Kidney (tissue), 11 donors: ENCODE data around the gene TNXB. TPM values are rescaled to one million over a fixed set of nuclear protein-coding genes. Genes with fewer than 3 reads are reported as not detected.
"Not testable (repeated sequence)": the region's sequence is repeated elsewhere in the genome, so short reads cannot be mapped to it uniquely, and the experiment has no call there.

Experiments
- DNase-seq, 5 donors: peaks; one replicate each; pipeline ENCODE4 v3.0.0-alpha.2; 2013 to 2020
- FAIRE-seq: peaks from 2 replicates; lab custom pipeline; 2012; peaks lifted over from hg19 to GRCh38; lab: Jason Lieb, UNC
- H3K27ac ChIP-seq, 2 donors: one replicate each; pipeline ENCODE4 v1.7.0; 2013; ENCODE audit warnings: low read depth in 2 of 2, low read length in 2 of 2, inconsistent platforms in 1 of 2
- H3K27me3 ChIP-seq: one replicate; pipeline ENCODE4 v1.7.1; 2013; ENCODE audit warnings: low read length, inconsistent platforms; ENCODE audit not compliant: control insufficient read depth, insufficient read depth
- H3K36me3 ChIP-seq, 3 donors: one replicate each; pipeline versions ENCODE4 v1.7.0 to v1.7.1; 2013; ENCODE audit warnings: low read length in 3 of 3, control low read depth in 1 of 3, inconsistent platforms in 1 of 3; ENCODE audit not compliant: insufficient read depth in 3 of 3, control insufficient read depth in 2 of 3
- H3K4me1 ChIP-seq, 3 donors: one replicate each; pipeline versions ENCODE4 v1.7.0 to v1.7.1; 2013; ENCODE audit warnings: low read length in 3 of 3, inconsistent platforms in 1 of 3, low read depth in 1 of 3; ENCODE audit not compliant: control insufficient read depth in 2 of 3, insufficient read depth in 2 of 3
- H3K4me3 ChIP-seq, 3 donors: one replicate each; pipeline versions ENCODE4 v1.7.0 to v1.8.1; 2013; ENCODE audit warnings: low read length in 3 of 3, control low read depth in 1 of 3, inconsistent platforms in 1 of 3
- H3K9ac ChIP-seq, 3 donors: one replicate each; pipeline versions ENCODE4 v1.7.0 to v1.7.1; 2013; ENCODE audit warnings: low read length in 3 of 3, control low read depth in 1 of 3, inconsistent platforms in 1 of 3
- H3K9me3 ChIP-seq, 3 donors: one replicate each; pipeline versions ENCODE4 v1.7.0 to v1.7.1; 2013; ENCODE audit warnings: low read length in 3 of 3, control low read depth in 1 of 3, inconsistent platforms in 1 of 3; ENCODE audit not compliant: control insufficient read depth in 2 of 3, insufficient read depth in 1 of 3
- intact Hi-C: fragments of 100-400 bp; cut with DNase I; formaldehyde crosslinking; loops from one replicate; pipeline ENCODE4 v1.11.1; 2022
- polyA plus RNA-seq: library from polyadenylated mRNA; stranded (reverse); fragments of 350-450 nt; fragmentation: Illumina TruSeq; extraction: RNeasy Lipid Tissue Mini Kit (QIAGEN cat#74804); gene quantifications from one replicate; pipeline ENCODE4 v1.2.3, GENCODE V29; 2014; ENCODE audit warnings: low read depth, low replicate concordance; ENCODE audit not compliant: insufficient read depth
- total RNA-seq: library from RNA; stranded (reverse); fragmentation: NEBNext Ultra II Directional; extraction: Animal tissue kit (Norgen Biotek cat#: 25700); gene quantifications from one replicate; pipeline ENCODE4 v1.2.1, GENCODE V29; 2021
- donor health status: control.
- donor health status: control.
- donor health status: DM: yes; HTN: yes; CAD: no.
- donor health status: Normal renal cell carcinoma (clear cell type).

Gene TNXB
- total and polyA plus RNA-seq, 2 donors from 2014 or later, result 13.3 to 88.2 TPM

DNA sequence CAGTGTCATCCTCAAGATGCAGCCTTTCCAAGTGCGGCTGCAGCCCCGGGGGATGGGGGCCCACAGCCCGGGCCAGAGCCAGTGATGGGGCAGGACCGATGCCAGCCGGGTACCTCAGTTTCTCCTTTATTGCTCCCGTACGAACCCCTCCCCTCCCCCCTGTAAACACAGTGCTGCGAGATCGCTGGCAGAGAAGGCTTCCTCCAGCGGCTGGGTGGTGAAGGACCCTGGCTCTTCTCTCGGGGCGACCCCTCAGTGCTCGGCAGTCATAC, 68.2 kb downstream of the TNXB start:
- H3K4me1 ChIP-seq, FAIRE-seq, H3K36me3 ChIP-seq, H3K27ac ChIP-seq, H3K9ac ChIP-seq, H3K9me3 ChIP-seq, H3K27me3 ChIP-seq, DNase-seq, intact Hi-C loops, H3K4me3 ChIP-seq: not testable (repeated sequence)

DNA sequence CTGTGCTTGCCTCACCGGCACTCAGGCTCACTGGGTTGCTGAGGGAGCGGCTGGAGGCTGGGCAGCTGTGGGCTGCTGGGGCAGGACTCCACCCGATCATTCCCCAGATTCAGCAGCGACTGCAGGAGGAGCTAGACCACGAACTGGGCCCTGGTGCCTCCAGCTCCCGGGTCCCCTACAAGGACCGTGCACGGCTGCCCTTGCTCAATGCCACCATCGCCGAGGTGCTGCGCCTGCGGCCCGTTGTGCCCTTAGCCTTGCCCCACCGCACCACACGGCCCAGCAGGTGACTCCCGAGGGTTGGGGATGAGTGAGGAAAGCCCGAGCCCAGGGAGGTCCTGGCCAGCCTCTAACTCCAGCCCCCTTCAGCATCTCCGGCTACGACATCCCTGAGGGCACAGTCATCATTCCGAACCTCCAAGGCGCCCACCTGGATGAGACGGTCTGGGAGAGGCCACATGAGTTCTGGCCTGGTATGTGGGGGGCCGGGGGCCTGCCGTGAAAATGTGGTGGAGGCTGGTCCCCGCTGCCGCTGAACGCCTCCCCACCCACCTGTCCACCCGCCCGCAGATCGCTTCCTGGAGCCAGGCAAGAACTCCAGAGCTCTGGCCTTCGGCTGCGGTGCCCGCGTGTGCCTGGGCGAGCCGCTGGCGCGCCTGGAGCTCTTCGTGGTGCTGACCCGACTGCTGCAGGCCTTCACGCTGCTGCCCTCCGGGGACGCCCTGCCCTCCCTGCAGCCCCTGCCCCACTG, 68.7 kb downstream of the TNXB start:
- H3K9me3 ChIP-seq, H3K4me1 ChIP-seq, H3K27me3 ChIP-seq, H3K4me3 ChIP-seq, H3K9ac ChIP-seq, H3K27ac ChIP-seq, H3K36me3 ChIP-seq, intact Hi-C loops, FAIRE-seq: not testable (repeated sequence)
- DNase-seq, result peak in 1 of 5 donors; percentile 41

DNA sequence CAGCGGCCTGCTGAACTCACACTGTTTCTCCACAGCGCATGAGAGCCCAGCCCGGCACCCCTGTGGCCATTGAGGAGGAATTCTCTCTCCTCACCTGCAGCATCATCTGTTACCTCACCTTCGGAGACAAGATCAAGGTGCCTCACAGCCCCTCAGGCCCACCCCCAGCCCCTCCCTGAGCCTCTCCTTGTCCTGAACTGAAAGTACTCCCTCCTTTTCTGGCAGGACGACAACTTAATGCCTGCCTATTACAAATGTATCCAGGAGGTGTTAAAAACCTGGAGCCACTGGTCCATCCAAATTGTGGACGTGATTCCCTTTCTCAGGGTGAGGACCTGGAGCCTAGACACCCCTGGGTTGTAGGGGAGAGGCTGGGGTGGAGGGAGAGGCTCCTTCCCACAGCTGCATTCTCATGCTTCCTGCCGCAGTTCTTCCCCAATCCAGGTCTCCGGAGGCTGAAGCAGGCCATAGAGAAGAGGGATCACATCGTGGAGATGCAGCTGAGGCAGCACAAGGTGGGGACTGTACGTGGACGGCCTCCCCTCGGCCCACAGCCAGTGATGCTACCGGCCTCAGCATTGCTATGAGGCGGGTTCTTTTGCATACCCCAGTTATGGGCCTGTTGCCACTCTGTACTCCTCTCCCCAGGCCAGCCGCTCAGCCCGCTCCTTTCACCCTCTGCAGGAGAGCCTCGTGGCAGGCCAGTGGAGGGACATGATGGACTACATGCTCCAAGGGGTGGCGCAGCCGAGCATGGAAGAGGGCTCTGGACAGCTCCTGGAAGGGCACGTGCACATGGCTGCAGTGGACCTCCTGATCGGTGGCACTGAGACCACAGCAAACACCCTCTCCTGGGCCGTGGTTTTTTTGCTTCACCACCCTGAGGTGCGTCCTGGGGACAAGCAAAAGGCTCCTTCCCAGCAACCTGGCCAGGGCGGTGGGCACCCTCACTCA, 69.5 kb downstream of the TNXB start:
- DNase-seq, result peak in 1 of 5 donors; percentile 57
- H3K4me3 ChIP-seq, FAIRE-seq, intact Hi-C loops, H3K36me3 ChIP-seq, H3K9ac ChIP-seq, H3K4me1 ChIP-seq, H3K27ac ChIP-seq, H3K27me3 ChIP-seq, H3K9me3 ChIP-seq: not testable (repeated sequence)

DNA sequence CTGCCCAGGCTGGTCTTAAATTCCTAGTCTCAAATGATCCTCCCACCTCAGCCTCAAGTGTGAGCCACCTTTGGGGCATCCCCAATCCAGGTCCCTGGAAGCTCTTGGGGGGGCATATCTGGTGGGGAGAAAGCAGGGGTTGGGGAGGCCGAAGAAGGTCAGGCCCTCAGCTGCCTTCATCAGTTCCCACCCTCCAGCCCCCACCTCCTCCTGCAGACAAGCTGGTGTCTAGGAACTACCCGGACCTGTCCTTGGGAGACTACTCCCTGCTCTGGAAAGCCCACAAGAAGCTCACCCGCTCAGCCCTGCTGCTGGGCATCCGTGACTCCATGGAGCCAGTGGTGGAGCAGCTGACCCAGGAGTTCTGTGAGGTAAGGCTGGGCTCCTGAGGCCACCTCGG, 70.3 kb downstream of the TNXB start:
- DNase-seq, result peak in 1 of 5 donors; percentile 18
- FAIRE-seq, H3K4me1 ChIP-seq, H3K9me3 ChIP-seq, intact Hi-C loops, H3K27me3 ChIP-seq, H3K4me3 ChIP-seq, H3K27ac ChIP-seq, H3K36me3 ChIP-seq, H3K9ac ChIP-seq: not testable (repeated sequence)

DNA sequence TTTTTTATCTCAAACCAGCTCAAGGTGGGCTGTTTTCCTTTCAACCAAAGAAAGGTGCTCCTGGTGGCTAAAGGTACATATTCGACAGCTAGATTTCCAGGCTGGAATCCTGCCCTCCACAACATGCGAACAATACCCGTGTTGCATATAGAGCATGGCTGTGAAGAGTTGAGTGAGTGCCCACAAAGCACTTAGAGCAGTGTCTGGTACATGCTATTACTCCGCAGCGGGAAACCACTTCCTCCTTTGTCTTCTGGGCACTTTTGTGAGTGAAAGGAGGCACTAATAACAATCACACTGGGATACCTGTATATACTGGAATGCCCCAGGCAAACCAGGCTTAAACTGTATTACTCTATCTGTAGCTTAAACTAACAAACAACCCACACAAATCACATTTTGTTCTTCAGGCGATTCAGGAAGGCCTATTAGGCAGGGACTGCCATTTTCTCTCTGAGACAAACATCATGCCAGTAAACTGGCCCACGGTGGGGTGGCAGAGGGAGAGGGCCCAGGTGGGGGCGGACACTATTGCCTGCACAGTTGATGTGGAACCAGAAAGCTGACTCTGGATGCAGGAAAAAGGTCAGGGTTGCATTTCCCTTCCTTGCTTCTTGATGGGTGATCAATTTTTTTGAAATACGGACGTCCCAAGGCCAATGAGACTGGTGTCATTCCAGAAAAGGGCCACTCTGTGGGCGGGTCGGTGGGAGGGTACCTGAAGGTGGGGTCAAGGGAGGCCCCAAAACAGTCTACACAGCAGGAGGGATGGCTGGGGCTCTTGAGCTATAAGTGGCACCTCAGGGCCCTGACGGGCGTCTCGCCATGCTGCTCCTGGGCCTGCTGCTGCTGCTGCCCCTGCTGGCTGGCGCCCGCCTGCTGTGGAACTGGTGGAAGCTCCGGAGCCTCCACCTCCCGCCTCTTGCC, 71.3 kb downstream of the TNXB start, which contains the start of gene CYP21A2:
CYP21A2 (plus strand) TSS at position 818 of the 927 bp plus-strand sequence; CDS start at position 826, 8 bp downstream.
- peak in 1 of 5 donors; percentile 32 for DNase-seq
- intact Hi-C loops, H3K27me3 ChIP-seq: not testable (repeated sequence)

DNA sequence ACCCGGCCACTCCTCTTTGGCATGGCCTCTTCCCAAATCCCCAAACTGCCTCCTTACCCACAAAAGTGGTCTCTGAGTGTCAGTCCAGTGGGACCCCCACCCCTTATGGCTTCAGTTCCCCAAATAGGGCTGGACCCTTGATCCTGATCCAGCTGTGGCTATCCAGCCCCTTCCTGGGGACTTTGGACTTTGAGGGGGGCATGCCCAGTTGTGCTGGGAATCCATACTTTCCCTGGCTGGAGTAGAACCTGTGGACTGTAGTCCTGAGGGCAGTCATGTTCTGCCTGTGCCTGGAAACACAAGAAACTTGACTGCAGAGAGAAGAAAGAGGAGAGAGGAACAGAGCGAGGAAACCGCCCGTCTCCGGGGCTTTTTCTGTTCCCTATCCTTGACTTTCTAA, 72.0 kb downstream of the TNXB start:
- intact Hi-C loops, H3K4me1 ChIP-seq, H3K4me3 ChIP-seq, H3K27me3 ChIP-seq, DNase-seq, H3K27ac ChIP-seq, FAIRE-seq, H3K9me3 ChIP-seq, H3K36me3 ChIP-seq, H3K9ac ChIP-seq: not testable (repeated sequence)

More for the DNA sequence above, 71.3 kb downstream of the TNXB start, which contains the start of gene CYP21A2:
- not testable (repeated sequence) for H3K4me1 ChIP-seq, H3K36me3 ChIP-seq, H3K4me3 ChIP-seq, H3K9me3 ChIP-seq, H3K9ac ChIP-seq, FAIRE-seq, H3K27ac ChIP-seq

DNA sequence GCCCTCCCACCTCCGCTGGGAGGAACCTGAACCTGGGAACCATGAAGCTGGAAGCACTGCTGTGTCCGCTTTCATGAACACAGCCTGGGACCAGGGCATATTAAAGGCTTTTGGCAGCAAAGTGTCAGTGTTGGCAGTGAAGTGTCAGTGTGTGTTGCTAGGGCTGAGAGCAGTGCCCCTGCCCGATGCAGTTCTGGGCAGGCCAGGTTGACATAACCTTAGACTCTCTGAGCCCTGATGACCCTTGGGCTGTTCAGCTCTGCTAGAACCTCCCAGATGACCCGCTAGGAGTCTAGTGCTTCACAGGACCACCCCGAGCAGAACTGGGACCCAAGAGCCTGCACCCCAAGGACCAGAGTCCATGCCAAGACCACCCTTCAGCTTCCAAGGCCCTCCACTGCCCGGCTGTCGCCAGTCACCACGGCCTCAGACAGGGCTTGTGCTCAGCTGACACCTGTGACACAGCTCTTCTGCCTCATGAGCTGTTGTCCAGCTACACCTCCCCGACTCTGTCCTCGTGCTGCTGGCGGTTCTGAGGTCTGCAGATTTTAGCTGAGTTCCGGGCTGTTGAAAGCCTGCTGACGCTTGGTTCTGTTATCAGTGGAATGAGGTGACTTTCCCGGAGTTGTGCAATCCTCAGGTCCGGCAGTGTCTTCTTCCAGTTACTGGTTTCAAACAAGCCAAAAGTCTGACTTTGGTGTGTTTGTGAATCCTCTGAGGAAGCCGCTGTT, 73.7 kb downstream of the TNXB start:
- DNase-seq, H3K27me3 ChIP-seq, H3K36me3 ChIP-seq, H3K27ac ChIP-seq, FAIRE-seq, H3K4me1 ChIP-seq, H3K9me3 ChIP-seq, H3K4me3 ChIP-seq, H3K9ac ChIP-seq, intact Hi-C loops: not testable (repeated sequence)
